ENCODE results near the gene DYNC2I2. TPM values are rescaled to one million over a fixed set of nuclear protein-coding genes. Genes with fewer than 3 reads are reported as not detected.

Gene DYNC2I2
- polyA plus RNA-seq, 6 donors from 2014 or later: 36.8 to 76.4 (median 49.7) TPM

GRCh38 chr9:128637656-128638055 is 19.0 kb downstream of the DYNC2I2 start:
- no peak overlapping the region for H3K4me3 Mint-ChIP-seq
- ATAC-seq (ENCODE audit: low read depth in 2 of 2) (no peak), DNase-seq (no peak)
- H3K4me1 Mint-ChIP-seq: peaks cover under 1 to 2% (median 2%) of the 10 kb centered on the region in 3 donors
- peaks cover 0 to 12% of the 10 kb centered on the region in 2 donors for H3K36me3 Mint-ChIP-seq
- no peaks in the 10 kb centered on the region for H3K9me3 Mint-ChIP-seq
- no peak overlapping the region for H3K27ac Mint-ChIP-seq
- H3K27me3 Mint-ChIP-seq: no peaks in the 10 kb centered on the region

- ATAC-seq (ENCODE audit: low read depth in 2 of 2): no peak
- Mint-ChIP-seq H3K27ac (peak overlapping the region in 2 of 6 donors; percentile 20 to 77), H3K4me3 (no peak overlapping the region), H3K36me3 (peaks cover 0 to 15% of the 10 kb centered on the region in 2 donors), H3K9me3 (no peaks in the 10 kb centered on the region), H3K4me1 (no peaks in the 10 kb centered on the region), H3K27me3 (no peaks in the 10 kb centered on the region)
- DNase-seq: no peak
Observed at GRCh38 chr9:128636556-128637530, 19.8 kb downstream of the DYNC2I2 start.

DNA sequence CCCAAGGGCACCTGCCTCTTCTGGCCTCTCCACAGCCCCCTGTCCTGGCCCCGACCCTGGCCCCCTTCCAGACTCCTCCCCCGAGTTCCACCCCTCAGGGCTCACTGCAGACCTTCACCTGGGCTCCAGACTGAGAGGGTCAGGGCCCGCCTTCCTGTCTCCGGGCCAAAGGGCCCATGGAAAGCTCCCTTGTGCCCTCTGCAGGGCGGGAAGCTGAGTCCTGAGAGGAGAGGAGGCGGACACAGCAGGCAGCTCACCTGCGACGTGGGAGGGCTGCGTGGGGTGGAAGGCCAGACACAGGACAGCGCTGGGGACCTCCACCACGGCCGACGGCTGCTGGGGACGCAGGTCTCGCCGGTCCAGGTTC is 20.6 kb downstream of the DYNC2I2 start:
- Mint-ChIP-seq H3K36me3 (peaks cover 0 to 15% of the 10 kb centered on the region in 2 donors), H3K4me1 (no peaks in the 10 kb centered on the region), H3K9me3 (no peaks in the 10 kb centered on the region), H3K27me3 (no peaks in the 10 kb centered on the region), H3K27ac (no peak overlapping the region), H3K4me3 (no peak overlapping the region)
- no peak for ATAC-seq (ENCODE audit: low read depth in 2 of 2)
- DNase-seq: no peak

GRCh38 chr9:128635266-128636023 is 21.2 kb downstream of the DYNC2I2 start:
- no peak for ATAC-seq (ENCODE audit: low read depth in 2 of 2)
- Mint-ChIP-seq H3K27me3 (no peaks in the 10 kb centered on the region), H3K9me3 (no peaks in the 10 kb centered on the region), H3K4me1 (no peaks in the 10 kb centered on the region), H3K27ac (no peak overlapping the region), H3K36me3 (peaks cover 0 to 15% of the 10 kb centered on the region in 2 donors), H3K4me3 (no peak overlapping the region)
- DNase-seq: no peak

- no peaks in the 10 kb centered on the region for H3K4me1 Mint-ChIP-seq
- no peaks in the 10 kb centered on the region for H3K27me3 Mint-ChIP-seq
- H3K36me3 Mint-ChIP-seq: peaks cover 0 to 15% of the 10 kb centered on the region in 2 donors
- DNase-seq: no peak
- H3K4me3 Mint-ChIP-seq: no peak overlapping the region
- no peak for ATAC-seq (ENCODE audit: low read depth in 2 of 2)
- H3K27ac Mint-ChIP-seq: peak overlapping the region in 1 of 6 donors; percentile 28
- H3K9me3 Mint-ChIP-seq: no peaks in the 10 kb centered on the region
Observed at GRCh38 chr9:128634651-128635262, 21.9 kb downstream of the DYNC2I2 start.

DNA sequence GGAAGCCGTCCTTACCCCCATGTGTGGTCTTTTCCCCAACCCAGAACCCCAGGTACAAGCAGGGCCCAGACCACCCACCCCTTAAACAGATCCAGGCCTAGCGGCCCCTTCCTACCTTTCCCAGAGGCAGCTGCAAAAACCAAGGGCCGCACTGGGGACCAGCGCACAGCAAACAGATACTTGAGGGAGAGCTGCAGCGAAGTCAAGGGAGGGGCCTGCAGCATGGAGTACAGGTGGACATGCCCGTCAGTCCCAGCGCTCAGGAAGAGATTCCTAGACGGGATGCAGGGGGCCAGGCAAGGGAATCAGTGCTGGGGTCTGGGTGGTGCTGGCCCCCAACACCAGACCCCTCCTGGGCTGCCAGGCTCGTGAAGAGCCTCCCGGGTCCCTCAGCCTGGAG is 22.5 kb downstream of the DYNC2I2 start:
- ATAC-seq (ENCODE audit: low read depth in 2 of 2): no peak
- no peak for DNase-seq
- Mint-ChIP-seq H3K27ac (peak overlapping the region in 3 of 6 donors; percentile 28 to 47 (median 38)), H3K9me3 (no peaks in the 10 kb centered on the region), H3K27me3 (no peaks in the 10 kb centered on the region), H3K4me1 (no peaks in the 10 kb centered on the region), H3K4me3 (no peak overlapping the region), H3K36me3 (peaks cover 0 to 15% of the 10 kb centered on the region in 2 donors)

DNA sequence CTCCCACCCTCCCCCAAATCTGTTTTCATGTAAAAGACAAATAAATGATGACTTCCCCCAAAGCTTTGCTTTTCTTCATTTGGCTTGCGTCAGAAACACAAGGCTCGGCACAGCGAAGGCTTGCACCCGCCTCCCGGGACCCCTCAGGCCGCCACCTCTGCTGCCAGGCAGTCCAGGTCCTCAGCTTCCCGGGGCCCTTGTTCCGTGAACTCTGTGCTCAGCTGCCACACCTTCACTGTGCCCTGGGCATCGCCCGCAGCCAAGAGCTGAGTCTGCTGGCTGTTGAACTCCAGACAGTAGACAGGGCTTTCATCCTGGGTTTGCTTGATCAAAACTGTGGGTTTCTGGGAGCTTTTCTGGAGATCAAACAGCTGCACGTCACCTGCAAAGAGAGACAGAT is 23.0 kb downstream of the DYNC2I2 start:
- Mint-ChIP-seq H3K36me3 (peaks cover 0 to 15% of the 10 kb centered on the region in 2 donors), H3K27ac (peak overlapping the region in 3 of 6 donors; percentile 28 to 47 (median 47)), H3K4me1 (no peaks in the 10 kb centered on the region), H3K9me3 (no peaks in the 10 kb centered on the region), H3K4me3 (no peak overlapping the region), H3K27me3 (no peaks in the 10 kb centered on the region)
- ATAC-seq (ENCODE audit: low read depth in 2 of 2) (no peak), DNase-seq (no peak)

GRCh38 chr9:128633057-128633456 is 23.6 kb downstream of the DYNC2I2 start:
- no peak for DNase-seq

GRCh38 chr9:128632486-128632885 is 24.2 kb downstream of the DYNC2I2 start:
- H3K27ac Mint-ChIP-seq: peak overlapping the region in 1 of 6 donors; percentile 82
- H3K4me1 Mint-ChIP-seq: no peaks in the 10 kb centered on the region
- no peak for ATAC-seq (ENCODE audit: low read depth in 2 of 2)
- H3K4me3 Mint-ChIP-seq: no peak overlapping the region
- no peaks in the 10 kb centered on the region for H3K27me3 Mint-ChIP-seq
- peaks cover 0 to 15% of the 10 kb centered on the region in 2 donors for H3K36me3 Mint-ChIP-seq
- H3K9me3 Mint-ChIP-seq: no peaks in the 10 kb centered on the region
- no peak for DNase-seq

More at GRCh38 chr9:128633057-128633456, 23.6 kb downstream of the DYNC2I2 start:
- ATAC-seq (ENCODE audit: low read depth in 2 of 2): no peak
- H3K27ac Mint-ChIP-seq: peak overlapping the region in 1 of 6 donors; percentile 36
- no peak overlapping the region for H3K4me3 Mint-ChIP-seq
- no peaks in the 10 kb centered on the region for H3K4me1 Mint-ChIP-seq
- peaks cover 0 to 15% of the 10 kb centered on the region in 2 donors for H3K36me3 Mint-ChIP-seq
- no peaks in the 10 kb centered on the region for H3K27me3 Mint-ChIP-seq
- H3K9me3 Mint-ChIP-seq: no peaks in the 10 kb centered on the region

GRCh38 chr9:128632066-128632465 is 24.6 kb downstream of the DYNC2I2 start:
- Mint-ChIP-seq H3K9me3 (no peaks in the 10 kb centered on the region), H3K4me1 (no peaks in the 10 kb centered on the region), H3K27ac (no peak overlapping the region), H3K27me3 (no peaks in the 10 kb centered on the region), H3K4me3 (peak overlapping the region in 1 of 8 donors; percentile 61), H3K36me3 (peaks cover 0 to 15% of the 10 kb centered on the region in 2 donors)
- no peak for DNase-seq
- ATAC-seq (ENCODE audit: low read depth in 2 of 2): no peak

GRCh38 chr9:128631636-128632035 is 25.0 kb downstream of the DYNC2I2 start:
- Mint-ChIP-seq H3K27me3 (no peaks in the 10 kb centered on the region), H3K4me1 (no peaks in the 10 kb centered on the region), H3K36me3 (peaks cover 0 to 16% of the 10 kb centered on the region in 2 donors), H3K4me3 (peak overlapping the region in 1 of 8 donors; percentile 61), H3K9me3 (no peaks in the 10 kb centered on the region), H3K27ac (peak overlapping the region in 1 of 6 donors; percentile 63)
- no peak for ATAC-seq (ENCODE audit: low read depth in 2 of 2)
- no peak for DNase-seq

GRCh38 chr9:128629852-128630545 is 26.6 kb downstream of the DYNC2I2 start:
- H3K27ac Mint-ChIP-seq: peak overlapping the region in 3 of 6 donors; percentile 38 to 63 (median 57)
- no peaks in the 10 kb centered on the region for H3K27me3 Mint-ChIP-seq
- H3K9me3 Mint-ChIP-seq: no peaks in the 10 kb centered on the region
- H3K36me3 Mint-ChIP-seq: peaks cover 0 to 26% of the 10 kb centered on the region in 2 donors
- H3K4me1 Mint-ChIP-seq: no peaks in the 10 kb centered on the region
- no peak for DNase-seq
- H3K4me3 Mint-ChIP-seq: no peak overlapping the region
- no peak for ATAC-seq (ENCODE audit: low read depth in 2 of 2)

GRCh38 chr9:128629136-128629535 is 27.5 kb downstream of the DYNC2I2 start:
- ATAC-seq (ENCODE audit: low read depth in 2 of 2) (no peak), DNase-seq (no peak)
- Mint-ChIP-seq H3K4me1 (no peaks in the 10 kb centered on the region), H3K27me3 (no peaks in the 10 kb centered on the region), H3K27ac (peak overlapping the region in 1 of 6 donors; percentile 49), H3K36me3 (peaks cover 0 to 28% of the 10 kb centered on the region in 2 donors), H3K4me3 (no peak overlapping the region), H3K9me3 (no peaks in the 10 kb centered on the region)
